ENCODE data around the gene CCDC61.

Gene CCDC61

GRCh38 chr19:45973553-45974338 is 21.5 kb upstream of the CCDC61 start, which contains the start of gene NOVA2:
TSS of gene NOVA2 (minus strand) at chr19:45973865. CDS start at chr19:45973351, 514 bp downstream.
- no peak for FAIRE-seq

DNA sequence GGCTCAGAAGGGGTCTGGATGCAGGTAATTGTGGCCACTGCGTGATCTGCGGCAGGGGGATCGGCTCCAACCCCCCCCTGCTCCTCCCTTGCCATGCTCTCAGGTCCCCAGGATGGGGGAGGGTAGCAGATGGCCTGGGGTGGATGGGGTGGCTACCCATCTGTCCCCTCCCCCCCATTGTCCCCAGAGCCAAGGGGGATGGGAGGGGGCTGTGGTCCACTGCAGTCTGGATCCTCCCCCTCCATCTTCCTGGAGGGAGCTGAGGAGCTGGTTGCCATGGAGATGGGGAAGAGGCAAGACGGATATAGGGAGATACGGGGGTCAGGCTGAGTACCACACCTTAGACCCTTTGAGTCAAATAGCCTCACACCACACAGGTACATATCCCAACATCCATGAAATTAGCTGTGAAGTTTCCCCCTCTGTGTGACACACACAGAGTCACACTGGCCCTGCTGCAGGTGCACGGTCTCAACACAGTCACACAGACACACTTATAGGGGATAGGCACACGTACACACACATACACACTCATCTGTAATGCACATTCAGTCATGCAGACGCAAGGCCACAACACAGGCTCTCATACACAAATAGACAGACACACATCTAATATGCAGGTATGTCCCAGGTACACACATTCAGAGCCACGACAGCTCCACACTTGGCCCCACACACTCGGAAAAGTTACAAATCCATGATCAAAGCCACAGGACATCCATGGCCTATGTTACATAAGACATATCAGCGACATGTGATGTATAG is 19.8 kb upstream of the CCDC61 start:
- no peak for FAIRE-seq

DNA sequence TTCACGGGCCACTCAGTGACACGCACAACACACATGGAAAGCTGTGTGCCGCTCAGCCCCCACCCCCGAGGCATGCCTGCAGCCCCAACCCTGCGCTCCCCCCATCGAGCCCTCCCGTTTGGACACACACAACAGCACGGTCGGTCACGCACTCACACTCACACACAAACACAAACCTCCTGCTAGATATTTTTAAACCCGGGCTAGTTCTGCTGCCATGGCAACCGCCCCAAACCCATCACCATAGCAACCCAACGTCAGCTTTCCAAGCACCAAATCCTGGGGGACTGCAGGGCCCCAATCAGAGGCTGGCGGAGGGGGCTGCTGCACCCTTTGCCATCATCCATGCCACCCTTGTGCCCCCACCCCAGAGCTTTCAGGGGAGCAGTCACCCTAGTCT is 19.1 kb upstream of the CCDC61 start:
- FAIRE-seq, result no peak

- FAIRE-seq, result no peak
These were observed 17.1 kb upstream of the CCDC61 start for GRCh38 chr19:45978156-45978555.

GRCh38 chr19:45981350-45981749 is 13.9 kb upstream of the CCDC61 start:
- FAIRE-seq, result no peak

- no peak for FAIRE-seq
These were observed 9.9 kb upstream of the CCDC61 start for GRCh38 chr19:45985321-45985720.

DNA sequence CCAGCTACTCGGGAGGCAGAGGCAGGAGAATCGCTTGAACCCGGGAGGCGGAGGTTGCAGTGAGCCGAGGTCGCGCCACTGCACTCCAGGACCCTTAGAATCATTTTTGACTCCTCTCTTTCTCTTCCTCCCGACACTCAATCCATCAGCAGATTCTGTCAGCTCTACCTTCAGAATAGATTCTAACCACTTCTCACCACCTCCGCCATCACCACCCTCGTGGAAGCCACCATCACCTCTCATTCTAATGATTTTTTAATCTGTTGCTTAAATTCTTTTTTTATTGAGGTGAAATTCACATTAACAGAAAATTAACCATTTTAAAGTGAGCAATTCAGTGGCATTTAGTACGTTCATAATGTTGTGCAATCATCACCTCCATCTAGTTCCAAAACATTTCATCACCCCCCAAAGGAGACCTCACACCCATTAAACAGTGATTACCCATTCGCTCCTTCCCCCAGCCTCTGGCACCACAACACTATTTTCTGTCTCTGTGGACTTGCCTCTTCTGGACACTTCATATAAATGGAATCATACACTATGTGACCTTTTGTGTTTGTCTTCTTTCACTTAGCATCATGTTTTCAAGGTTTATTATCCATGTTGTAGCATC is 5.0 kb upstream of the CCDC61 start:
- FAIRE-seq, result no peak

DNA sequence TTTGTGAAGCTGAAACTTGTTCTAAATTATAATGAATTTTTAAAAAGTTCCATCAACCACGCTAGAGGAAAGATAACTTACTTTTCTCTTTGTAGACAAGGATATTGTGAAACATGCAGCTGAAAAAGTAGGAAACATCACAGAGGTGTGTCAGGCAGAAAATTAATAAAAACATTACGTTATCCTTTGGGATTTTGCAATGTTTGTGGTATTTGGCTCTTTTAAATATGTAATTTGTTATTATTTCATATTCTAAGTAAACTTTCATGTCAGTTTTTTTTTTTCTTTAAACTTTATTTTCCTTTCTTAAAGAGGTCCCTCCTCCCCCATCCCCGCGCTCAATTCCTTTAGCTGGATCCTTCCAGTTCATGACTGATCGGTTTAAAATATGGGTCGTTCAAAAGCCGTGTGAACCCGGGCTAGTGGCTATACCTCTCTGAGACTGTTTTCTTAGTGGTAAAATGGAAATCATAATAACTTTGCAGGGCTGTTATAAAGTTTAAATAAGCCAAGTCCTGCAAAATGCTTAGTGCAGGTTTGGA is 740 bp upstream of the CCDC61 start:
- FAIRE-seq, result peak; percentile 14

DNA sequence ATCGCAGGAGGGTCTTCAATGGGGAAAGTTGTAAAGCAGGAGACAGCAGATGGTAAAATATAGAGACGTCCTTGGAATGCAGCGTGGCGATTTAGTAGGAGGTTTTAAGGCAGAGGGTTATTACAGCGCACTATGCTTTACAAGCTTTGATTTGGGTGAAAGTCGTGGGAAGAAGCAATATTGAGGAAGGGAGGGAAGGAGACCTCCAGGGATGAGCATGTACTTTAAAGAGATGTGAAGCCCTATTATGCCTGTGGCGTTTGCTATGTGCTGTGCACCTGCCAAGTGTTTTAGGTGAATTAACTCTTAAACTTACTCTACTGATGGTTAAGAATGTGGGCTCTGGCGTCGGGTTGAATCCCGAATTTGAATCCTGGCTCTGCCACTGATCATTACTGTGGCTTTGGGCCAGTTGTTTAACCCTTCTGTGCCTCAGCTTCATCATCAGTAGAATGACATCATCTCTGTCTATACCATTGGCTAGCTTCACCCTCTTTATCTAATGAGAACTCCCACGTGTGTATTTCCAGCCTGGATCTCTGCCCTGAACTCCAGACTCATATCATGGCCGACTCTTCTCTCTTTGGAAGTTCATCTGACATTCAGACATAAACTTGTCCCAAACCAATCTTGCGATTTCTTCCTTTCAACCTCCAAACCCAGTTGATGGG is 583 bp downstream of the CCDC61 start:
- FAIRE-seq, result no peak

- FAIRE-seq, result no peak
These were observed 1.7 kb downstream of the CCDC61 start for GRCh38 chr19:45996933-45997332.

- FAIRE-seq, result no peak
These were observed 3.6 kb downstream of the CCDC61 start for GRCh38 chr19:45998834-45999233.

GRCh38 chr19:45999653-46000121 is 4.4 kb downstream of the CCDC61 start:
- FAIRE-seq, result no peak

DNA sequence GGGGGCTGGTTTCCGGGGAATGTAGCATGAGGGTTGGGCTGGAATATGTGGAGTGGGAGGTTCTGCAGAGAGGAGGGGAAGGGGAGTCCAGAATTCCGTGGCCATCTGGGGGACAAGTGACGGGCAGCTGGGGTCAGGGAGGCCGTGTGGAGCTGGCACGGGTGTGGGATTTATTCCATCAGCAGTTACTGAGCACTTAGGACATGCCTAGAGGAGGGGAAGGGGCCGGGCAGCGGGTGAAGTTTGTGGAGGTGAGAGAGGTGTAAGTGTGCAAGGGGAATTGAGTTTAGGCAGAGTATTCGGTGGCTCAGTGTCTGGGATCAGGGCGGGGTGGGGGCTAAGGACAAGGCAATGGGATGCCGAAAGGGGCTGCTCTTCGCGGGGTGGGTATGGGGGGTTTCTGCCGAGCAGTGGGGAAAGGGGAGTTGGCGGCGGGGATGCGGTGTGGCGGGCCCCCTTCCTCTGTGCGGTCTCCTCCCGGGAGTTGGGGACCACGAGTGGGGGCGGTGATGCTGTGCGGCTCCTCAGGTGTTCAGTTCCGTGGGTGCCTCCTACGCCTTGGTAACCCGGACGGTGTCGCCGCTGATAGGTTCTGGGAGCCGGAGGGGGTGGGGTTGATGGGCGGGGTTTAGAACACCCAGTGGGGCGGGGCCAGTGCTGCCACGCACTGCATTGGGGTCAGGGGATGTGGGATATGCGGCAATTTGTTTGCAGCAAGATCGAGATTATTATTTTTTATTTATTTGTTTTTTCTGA is 5.4 kb downstream of the CCDC61 start:
- FAIRE-seq, result no peak

GRCh38 chr19:46002678-46003275 is 7.5 kb downstream of the CCDC61 start:
- no peak for FAIRE-seq

GRCh38 chr19:46006411-46006810 is 11.1 kb downstream of the CCDC61 start:
- no peak for FAIRE-seq

- FAIRE-seq, result no peak
These were observed 14.6 kb downstream of the CCDC61 start for GRCh38 chr19:46009530-46010510.

DNA sequence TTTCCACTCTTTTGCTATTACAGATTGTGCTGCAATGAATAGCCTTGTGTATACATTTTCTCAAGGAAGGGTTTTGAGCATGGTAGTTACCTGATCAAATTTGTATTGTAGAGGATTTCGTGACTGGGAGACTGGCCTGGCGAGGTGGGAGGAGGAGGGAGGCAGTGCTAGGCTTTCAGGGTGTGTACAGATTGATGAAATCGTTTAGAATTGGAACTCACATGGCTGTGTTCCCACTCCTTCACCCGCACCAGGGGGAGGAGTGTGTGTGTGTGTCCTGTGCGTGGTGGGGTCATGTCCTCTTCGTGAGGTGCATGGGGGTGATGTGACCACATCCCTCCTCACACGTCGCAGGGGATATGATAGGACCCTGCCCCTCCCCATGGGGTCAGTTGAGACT is 19.3 kb downstream of the CCDC61 start:
- no peak for FAIRE-seq

DNA sequence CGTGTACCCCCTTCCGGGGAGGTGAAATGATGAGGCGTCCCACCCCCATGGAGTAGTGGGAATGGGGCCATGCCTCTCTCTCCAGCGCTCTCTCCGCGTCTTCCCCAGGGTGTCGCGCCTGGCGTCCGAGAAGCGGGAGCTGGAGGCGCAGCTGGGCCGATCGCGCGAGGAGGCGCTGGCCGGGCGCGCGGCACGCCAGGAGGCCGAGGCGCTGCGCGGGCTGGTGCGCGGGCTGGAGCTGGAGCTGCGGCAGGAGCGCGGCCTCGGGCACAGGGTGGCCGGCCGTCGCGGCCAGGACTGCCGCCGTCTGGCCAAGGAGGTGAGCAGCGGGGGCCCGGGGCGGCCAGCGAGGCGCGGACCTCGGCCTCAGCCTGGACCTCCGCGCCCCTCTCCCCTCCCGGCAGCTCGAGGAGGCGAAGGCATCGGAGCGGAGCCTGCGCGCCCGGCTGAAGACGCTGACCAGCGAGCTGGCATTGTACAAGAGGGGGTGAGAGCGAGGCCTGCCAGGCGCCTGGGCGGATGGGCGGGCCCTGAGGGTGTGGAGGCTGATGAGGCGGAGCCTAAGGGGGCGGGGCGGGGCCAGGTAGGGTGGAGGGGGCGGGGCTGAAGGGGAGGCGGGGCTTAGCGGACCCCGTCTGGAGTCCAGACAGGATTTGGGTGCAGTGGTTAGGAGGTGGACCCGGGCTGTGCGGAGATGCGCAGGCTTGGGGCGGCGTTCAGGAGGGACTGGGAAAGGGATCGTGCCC is 19.8 kb downstream of the CCDC61 start:
- no peak for FAIRE-seq

- FAIRE-seq, result no peak
These were observed 20.6 kb downstream of the CCDC61 start for GRCh38 chr19:46015687-46016425.

Data from A204.1 (cell line).